Neuronal stem cell (in vitro differentiated cells): ENCODE results near the gene TMEM179.

Experiments used
- DNase-seq: peaks from one replicate; pipeline ENCODE4 v3.0.0-alpha.2; 2013; ENCODE audit warnings: low spot score
- H2AFZ ChIP-seq: one replicate; pipeline ENCODE4 v1.6.1; 2013; ENCODE audit warnings: mild to moderate bottlenecking, low read length, inconsistent platforms
- H2AK5ac ChIP-seq: 2 replicates; pipeline ENCODE4 v1.6.1; 2013; ENCODE audit warnings: low read depth, mild to moderate bottlenecking, inconsistent platforms, low read length, moderate library complexity, mixed read lengths
- H2BK120ac ChIP-seq: 2 replicates; pipeline ENCODE4 v1.6.1; 2013; ENCODE audit warnings: low read depth, mild to moderate bottlenecking, inconsistent platforms, low read length, moderate library complexity, mixed read lengths
- H2BK12ac ChIP-seq: one replicate; pipeline ENCODE4 v1.6.1; 2013; ENCODE audit warnings: low read length, inconsistent platforms
- H2BK15ac ChIP-seq: 2 replicates; pipeline ENCODE4 v1.6.1; 2013; ENCODE audit warnings: mild to moderate bottlenecking, low read length, inconsistent platforms, mixed read lengths
- H2BK5ac ChIP-seq: one replicate; pipeline ENCODE4 v1.6.1; 2013; ENCODE audit warnings: inconsistent platforms, mild to moderate bottlenecking, low read length, moderate library complexity
- H3K14ac ChIP-seq: one replicate; pipeline ENCODE4 v1.6.1; 2013; ENCODE audit warnings: low read length, inconsistent platforms
- H3K18ac ChIP-seq: 2 replicates; pipeline ENCODE4 v1.6.1; 2013; ENCODE audit warnings: low read length, inconsistent platforms
- H3K23ac ChIP-seq: 2 replicates; pipeline ENCODE4 v1.6.1; 2013; ENCODE audit warnings: low read depth, mild to moderate bottlenecking, mixed read lengths, low read length, inconsistent platforms; ENCODE audit not compliant: poor library complexity
- H3K27ac ChIP-seq: replicated peaks from 3 replicates; pipeline ENCODE4 v1.5.1; 2013; ENCODE audit warnings: low read length, inconsistent platforms
- H3K27me3 ChIP-seq, 3 experiments: 2 replicates each; pipeline ENCODE4 v1.6.1; 2013; ENCODE audit warnings: low read length in 3 of 3, mild to moderate bottlenecking in 2 of 3, inconsistent platforms in 1 of 3, low read depth in 1 of 3, mixed read lengths in 1 of 3, moderate library complexity in 1 of 3; ENCODE audit not compliant: control insufficient read depth in 3 of 3, insufficient read depth in 3 of 3
- H3K36me3 ChIP-seq, 2 donors: replicated peaks in 1 of 2; 2 replicates each; pipeline ENCODE4 v1.6.1; 2013; ENCODE audit warnings: low read length in 2 of 2; ENCODE audit not compliant: control insufficient read depth in 2 of 2, insufficient read depth in 2 of 2
- H3K4ac ChIP-seq: 2 replicates; pipeline ENCODE4 v1.6.1; 2013; ENCODE audit warnings: inconsistent platforms, mild to moderate bottlenecking, low read length, moderate library complexity
- H3K4me1 ChIP-seq, 2 donors: 1 replicate in 1 of 2; 2 replicates in 1 of 2; pipeline ENCODE4 v1.6.1; 2013; ENCODE audit warnings: low read length in 2 of 2, low read depth in 1 of 2; ENCODE audit not compliant: control insufficient read depth in 2 of 2, insufficient read depth in 1 of 2
- H3K4me2 ChIP-seq: one replicate; pipeline ENCODE4 v1.6.1; 2013; ENCODE audit warnings: mild to moderate bottlenecking, low read length, inconsistent platforms; ENCODE audit not compliant: insufficient read depth, poor library complexity, severe bottlenecking
- H3K4me3 ChIP-seq, 2 donors: 2 replicates each; pipeline ENCODE4 v1.5.1; 2013; ENCODE audit warnings: low read length in 2 of 2, mild to moderate bottlenecking in 2 of 2, inconsistent platforms in 1 of 2, moderate library complexity in 1 of 2
- H3K79me1 ChIP-seq: one replicate; pipeline ENCODE4 v1.6.1; 2013; ENCODE audit warnings: low read depth, mild to moderate bottlenecking, inconsistent platforms, low read length, moderate library complexity
- H3K9ac ChIP-seq: one replicate; pipeline ENCODE4 v1.6.1; 2013; ENCODE audit warnings: mild to moderate bottlenecking, low read depth, low read length, inconsistent platforms; ENCODE audit not compliant: poor library complexity
- H3K9me3 ChIP-seq, 2 donors: replicated peaks in 1 of 2; 2 replicates each; pipeline versions ENCODE3 to v1.6.1; 2013; ENCODE audit warnings: low read length in 2 of 2, mild to moderate bottlenecking in 2 of 2, inconsistent platforms in 1 of 2, low read depth in 1 of 2, mixed read lengths in 1 of 2, moderate library complexity in 1 of 2; ENCODE audit not compliant: control insufficient read depth in 2 of 2, insufficient read depth in 1 of 2
- H4K8ac ChIP-seq: one replicate; pipeline ENCODE4 v1.6.1; 2013; ENCODE audit warnings: low read depth, mild to moderate bottlenecking, inconsistent platforms, low read length, moderate library complexity
- H4K91ac ChIP-seq: one replicate; pipeline ENCODE4 v1.6.1; 2013; ENCODE audit warnings: low read length, low read depth, mild to moderate bottlenecking, inconsistent platforms; ENCODE audit not compliant: poor library complexity
- WGBS, 2 donors: extraction: QIAGEN DNeasy Blood & Tissue Kit; methylation state at CpG; one replicate each; pipeline ENCODE4 v1.1.7; 2013; ENCODE audit warnings: missing lambda C conversion rate in 2 of 2, mixed read lengths in 1 of 2; ENCODE audit not compliant: insufficient read length in 2 of 2, insufficient replicate concordance in 1 of 2; ENCODE audit errors: extremely low coverage in 2 of 2; 5-methylcytosine and 5-hydroxymethylcytosine counted together

TMEM179 gene

GRCh38 chr14:104554088-104554607 lies 50.4 kb downstream of the TMEM179 start:
- Histone ChIP-seq H3K23ac (no peak overlapping the region), H3K4me2 (no peak overlapping the region), H3K27ac (no peak overlapping the region), H2AK5ac (peak overlapping the region; percentile 94), H3K4ac (no peak overlapping the region), H2BK12ac (no peak overlapping the region), H2AFZ (no peak overlapping the region), H3K9ac (no peak overlapping the region), H2BK120ac (no peak overlapping the region), H2BK15ac (peak overlapping the region; percentile 85), H3K18ac (peak overlapping the region; percentile 90), H3K4me1 (peaks cover 0 to 2% of the 10 kb centered on the region in 2 donors), H2BK5ac (peak overlapping the region; percentile 50), H4K8ac (no peak overlapping the region), H3K9me3 (no peaks in the 10 kb centered on the region), H3K27me3 (peaks cover 0 to 81% (median 0%) of the 10 kb centered on the region in 3 experiments), H3K36me3 (no peaks in the 10 kb centered on the region), H3K79me1 (peaks cover 4% of the 10 kb centered on the region), H3K4me3 (no peak overlapping the region), H3K14ac (peak overlapping the region; percentile 50), H4K91ac (no peak overlapping the region)
- no CpG with 5 or more reads among the region's 12 CpGs for WGBS, 2 donors
- DNase-seq, result no peak

- Histone ChIP-seq H3K36me3 (no peaks in the 10 kb centered on the region), H3K23ac (peak overlapping the region; percentile 46), H3K9ac (no peak overlapping the region), H2BK12ac (no peak overlapping the region), H3K9me3 (no peaks in the 10 kb centered on the region), H3K27ac (no peak overlapping the region), H3K4me3 (no peak overlapping the region), H3K4ac (no peak overlapping the region), H2AFZ (no peak overlapping the region), H4K91ac (no peak overlapping the region), H3K4me1 (peaks cover 0 to 2% of the 10 kb centered on the region in 2 donors), H2BK5ac (no peak overlapping the region), H3K79me1 (peaks cover 4% of the 10 kb centered on the region), H3K4me2 (no peak overlapping the region), H2BK15ac (no peak overlapping the region), H4K8ac (no peak overlapping the region), H2AK5ac (peak overlapping the region; percentile 47), H2BK120ac (peak overlapping the region; percentile 22), H3K27me3 (peaks cover 0 to 79% (median 0%) of the 10 kb centered on the region in 3 experiments), H3K14ac (no peak overlapping the region), H3K18ac (peak overlapping the region; percentile 35)
- DNase-seq, result no peak
- no CpG with 5 or more reads among the region's 30 CpGs for whole genome bisulfite sequencing, 2 donors
Observed at GRCh38 chr14:104553166-104554087, 51.1 kb downstream of the TMEM179 start.

GRCh38 chr14:104552738-104553125 lies 51.8 kb downstream of the TMEM179 start:
- Histone ChIP-seq H3K9me3 (no peaks in the 10 kb centered on the region), H4K91ac (no peak overlapping the region), H3K14ac (peak overlapping the region; percentile 42), H3K27me3 (peaks cover 0 to 74% (median 0%) of the 10 kb centered on the region in 3 experiments), H2AK5ac (peak overlapping the region; percentile 47), H3K23ac (peak overlapping the region; percentile 46), H2BK15ac (peak overlapping the region; percentile 82), H3K4ac (no peak overlapping the region), H2BK12ac (no peak overlapping the region), H2AFZ (no peak overlapping the region), H4K8ac (no peak overlapping the region), H3K9ac (no peak overlapping the region), H3K36me3 (no peaks in the 10 kb centered on the region), H3K4me2 (no peak overlapping the region), H2BK120ac (peak overlapping the region; percentile 22), H3K4me3 (no peak overlapping the region), H2BK5ac (no peak overlapping the region), H3K18ac (peak overlapping the region; percentile 62), H3K4me1 (peaks cover 0 to 2% of the 10 kb centered on the region in 2 donors), H3K27ac (no peak overlapping the region), H3K79me1 (peaks cover 2% of the 10 kb centered on the region)
- no peak for DNase-seq
- WGBS, 2 donors, result no CpG with 5 or more reads among the region's 9 CpGs
